ENCODE results near the gene ATP4A.

The ATP4A gene

GRCh38 chr19:35552534-35553384 lies 10.7 kb downstream of the ATP4A start:
- DNase-seq: no peak
- intact Hi-C loops (cut with DNase I): no loop called here

- DNase-seq: no peak
- intact Hi-C loops (cut with DNase I): no loop called here
These were observed 12.2 kb downstream of the ATP4A start for GRCh38 chr19:35551091-35551810.

GRCh38 chr19:35549879-35550523 lies 13.5 kb downstream of the ATP4A start:
- no peak for DNase-seq
- intact Hi-C loops (cut with DNase I): loop anchor here (5.0 kb wide), 1 partner anchor 167 kb away; the partner anchor contains the start of gene KMT2B

- peak in 36 of 42 donors; percentile 15 to 83 (median 54) for DNase-seq
- intact Hi-C loops (cut with DNase I): loop anchor here (5.0 kb wide), 1 partner anchor 168 kb away; the partner anchor contains the start of gene KMT2B
These were observed 14.2 kb downstream of the ATP4A start for GRCh38 chr19:35549174-35549788.

GRCh38 chr19:35546532-35546931 lies 16.9 kb downstream of the ATP4A start:
- DNase-seq: no peak
- intact Hi-C loops (cut with DNase I): loop anchor here (5.0 kb wide), 1 partner anchor 171 kb away; the partner anchor contains the start of gene KMT2B

GRCh38 chr19:35545855-35546381 lies 17.5 kb downstream of the ATP4A start:
- intact Hi-C loops (cut with DNase I): loop anchor here (5.0 kb wide), 1 partner anchor 171 kb away; the partner anchor contains the start of gene KMT2B
- peak in 25 of 42 donors; percentile 3 to 58 (median 31) for DNase-seq

GRCh38 chr19:35545001-35545854 lies 18.2 kb downstream of the ATP4A start, which contains the start of gene TMEM147:
TSS of gene TMEM147 (plus strand) at chr19:35545626. CDS start at chr19:35545740, 114 bp downstream.
- intact Hi-C loops (cut with DNase I): loop anchor here (5.0 kb wide), 1 partner anchor 172 kb away; the partner anchor contains the start of gene KMT2B

GRCh38 chr19:35544110-35544802 lies 19.2 kb downstream of the ATP4A start:
- DNase-seq: no peak
- intact Hi-C loops (cut with DNase I): no loop called here

More at GRCh38 chr19:35545001-35545854, 18.2 kb downstream of the ATP4A start, which contains the start of gene TMEM147:
- peak; percentile 76 to 97 (median 94) for DNase-seq

- intact Hi-C loops (cut with DNase I): no loop called here
- no peak for DNase-seq
These were observed 20.0 kb downstream of the ATP4A start for GRCh38 chr19:35543280-35544109.

- intact Hi-C loops (cut with DNase I): no loop called here
These were observed 21.2 kb downstream of the ATP4A start for GRCh38 chr19:35542209-35542608.

GRCh38 chr19:35540356-35540927 lies 23.0 kb downstream of the ATP4A start:
- intact Hi-C loops (cut with DNase I): no loop called here
- DNase-seq: no peak

More at GRCh38 chr19:35542209-35542608, 21.2 kb downstream of the ATP4A start:
- DNase-seq: no peak

- no peak for DNase-seq
- intact Hi-C loops (cut with DNase I): no loop called here
These were observed 23.6 kb downstream of the ATP4A start for GRCh38 chr19:35539850-35540249.

GRCh38 chr19:35539314-35539713 lies 24.1 kb downstream of the ATP4A start:
- intact Hi-C loops (cut with DNase I): no loop called here
- no peak for DNase-seq

- DNase-seq: peak in 23 of 42 donors; percentile 14 to 73 (median 43)
- intact Hi-C loops (cut with DNase I): no loop called here
These were observed 28.5 kb downstream of the ATP4A start for GRCh38 chr19:35534803-35535480.

- intact Hi-C loops (cut with DNase I): no loop called here
- peak in 2 of 42 donors; percentile 36 to 42 for DNase-seq
These were observed 29.6 kb downstream of the ATP4A start for GRCh38 chr19:35533822-35534392.

Measured in head of caudate nucleus (tissue), 42 donors.